GM19023 (cell line): ENCODE measurements around the gene HIVEP3.

ENCODE experiments used
- ATAC-seq: cut with Tn5 transposase; IDR thresholded peaks from one replicate; pipeline ENCODE4 v1.9.1; 2021; ENCODE audit warnings: mild to moderate bottlenecking, moderate library complexity; ENCODE audit not compliant: unreplicated experiment

HIVEP3 gene

GRCh38 chr1:41622402-41622801 lies 296.3 kb downstream of the HIVEP3 start:
- no peak for ATAC-seq

- ATAC-seq: no peak
Observed at GRCh38 chr1:41621791-41622190, 296.9 kb downstream of the HIVEP3 start.

- no peak for ATAC-seq
Observed at GRCh38 chr1:41621256-41621655, 297.5 kb downstream of the HIVEP3 start.

GRCh38 chr1:41620365-41621169 lies 298.2 kb downstream of the HIVEP3 start:
- no peak for ATAC-seq

GRCh38 chr1:41619511-41620364 lies 299.0 kb downstream of the HIVEP3 start:
- ATAC-seq: no peak

GRCh38 chr1:41618871-41619270 lies 299.9 kb downstream of the HIVEP3 start:
- ATAC-seq: no peak

- no peak for ATAC-seq
Observed at GRCh38 chr1:41618066-41618825, 300.5 kb downstream of the HIVEP3 start.

- ATAC-seq: no peak
Observed at GRCh38 chr1:41617336-41617735, 301.4 kb downstream of the HIVEP3 start.

GRCh38 chr1:41616563-41616962 lies 302.2 kb downstream of the HIVEP3 start:
- no peak for ATAC-seq

- ATAC-seq: no peak
Observed at GRCh38 chr1:41615981-41616380, 302.7 kb downstream of the HIVEP3 start.

- ATAC-seq: no peak
Observed at GRCh38 chr1:41615316-41615715, 303.4 kb downstream of the HIVEP3 start.

GRCh38 chr1:41614818-41615217 lies 303.9 kb downstream of the HIVEP3 start:
- ATAC-seq: no peak

- ATAC-seq: no peak
Observed at GRCh38 chr1:41613689-41614574, 304.8 kb downstream of the HIVEP3 start.

GRCh38 chr1:41612953-41613352 lies 305.8 kb downstream of the HIVEP3 start:
- ATAC-seq: no peak

GRCh38 chr1:41611932-41612450 lies 306.7 kb downstream of the HIVEP3 start:
- no peak for ATAC-seq

- no peak for ATAC-seq
Observed at GRCh38 chr1:41611068-41611931, 307.4 kb downstream of the HIVEP3 start.

GRCh38 chr1:41610361-41610760 lies 308.4 kb downstream of the HIVEP3 start:
- ATAC-seq: no peak

- ATAC-seq: no peak
Observed at GRCh38 chr1:41609166-41609883, 309.4 kb downstream of the HIVEP3 start.
